Osteocyte (in vitro differentiated cells): ENCODE data around the gene SLC35F3. TPM values are rescaled to one million over a fixed set of nuclear protein-coding genes. Genes with fewer than 3 reads are reported as not detected.

Experiments
- DNase-seq: peaks from one replicate; pipeline ENCODE4 v3.0.0; 2021; ENCODE audit warnings: mixed read lengths; ENCODE audit not compliant: unreplicated experiment; ENCODE audit errors: extremely low spot score
- H3K27ac Mint-ChIP-seq: one replicate; pipeline ENCODE4 v1.8.0; 2021; ENCODE audit warnings: mild to moderate bottlenecking, mixed read lengths; ENCODE audit not compliant: unreplicated experiment
- H3K27me3 Mint-ChIP-seq: one replicate; pipeline ENCODE4 v1.8.0; 2021; ENCODE audit warnings: mixed read lengths; ENCODE audit not compliant: unreplicated experiment
- H3K36me3 Mint-ChIP-seq: one replicate; pipeline ENCODE4 v1.8.0; 2021; ENCODE audit warnings: mixed read lengths; ENCODE audit not compliant: unreplicated experiment
- H3K4me1 Mint-ChIP-seq: one replicate; pipeline ENCODE4 v1.8.0; 2021; ENCODE audit warnings: mixed read lengths; ENCODE audit not compliant: unreplicated experiment
- H3K4me3 Mint-ChIP-seq: one replicate; pipeline ENCODE4 v1.8.0; 2021; ENCODE audit warnings: mild to moderate bottlenecking, moderate library complexity, mixed read lengths; ENCODE audit not compliant: unreplicated experiment
- H3K9me3 Mint-ChIP-seq: one replicate; pipeline ENCODE4 v1.8.0; 2021; ENCODE audit warnings: mixed read lengths; ENCODE audit not compliant: unreplicated experiment
- CTCF ChIP-seq: fragments of 200-600 bp; sonication (generic); IDR thresholded peaks from 2 replicates; pipeline ENCODE4 v1.5.0; 2021; ENCODE audit warnings: antibody characterized with exemption, mild to moderate bottlenecking, moderate library complexity
- total RNA-seq: library from RNA; stranded (reverse); gene quantifications from 2 replicates; pipeline ENCODE4 v1.2.1, GENCODE V29; 2021

Gene SLC35F3
- total RNA-seq, 1 donor from 2014 or later = not detected

- no peaks in the 10 kb centered on the region for H3K4me1 Mint-ChIP-seq
- no peak for DNase-seq
Measured at GRCh38 chr1:234007684-234008083, 103.2 kb downstream of the SLC35F3 start.

GRCh38 chr1:234008591-234008990, 104.1 kb downstream of the SLC35F3 start:
- Mint-ChIP-seq H3K36me3 (no peaks in the 10 kb centered on the region), H3K4me3 (no peak overlapping the region), H3K4me1 (no peaks in the 10 kb centered on the region), H3K27me3 (no peaks in the 10 kb centered on the region), H3K9me3 (no peaks in the 10 kb centered on the region), H3K27ac (no peak overlapping the region)
- TF ChIP-seq CTCF = no peak
- DNase-seq = no peak

More at GRCh38 chr1:234007684-234008083, 103.2 kb downstream of the SLC35F3 start:
- Mint-ChIP-seq H3K4me3 (no peak overlapping the region), H3K27me3 (no peaks in the 10 kb centered on the region), H3K27ac (no peak overlapping the region), H3K36me3 (no peaks in the 10 kb centered on the region), H3K9me3 (no peaks in the 10 kb centered on the region)
- no peak for TF ChIP-seq CTCF

GRCh38 chr1:234009668-234010067, 105.2 kb downstream of the SLC35F3 start:
- no peak for TF ChIP-seq CTCF
- Mint-ChIP-seq H3K4me3 (no peak overlapping the region), H3K4me1 (no peaks in the 10 kb centered on the region), H3K27ac (no peak overlapping the region), H3K27me3 (no peaks in the 10 kb centered on the region), H3K36me3 (no peaks in the 10 kb centered on the region), H3K9me3 (no peaks in the 10 kb centered on the region)
- DNase-seq = no peak

GRCh38 chr1:234014208-234014607, 109.7 kb downstream of the SLC35F3 start:
- Mint-ChIP-seq H3K36me3 (no peaks in the 10 kb centered on the region), H3K27ac (no peak overlapping the region), H3K9me3 (peaks cover 4% of the 10 kb centered on the region), H3K4me3 (no peak overlapping the region), H3K27me3 (no peaks in the 10 kb centered on the region), H3K4me1 (no peaks in the 10 kb centered on the region)
- DNase-seq = no peak
- TF ChIP-seq CTCF = no peak

- H3K9me3 Mint-ChIP-seq = peaks cover 4% of the 10 kb centered on the region
- no peak overlapping the region for H3K4me3 Mint-ChIP-seq
- no peak overlapping the region for H3K27ac Mint-ChIP-seq
- H3K27me3 Mint-ChIP-seq = no peaks in the 10 kb centered on the region
- H3K4me1 Mint-ChIP-seq = no peaks in the 10 kb centered on the region
- H3K36me3 Mint-ChIP-seq = no peaks in the 10 kb centered on the region
- no peak for DNase-seq
- TF ChIP-seq CTCF = no peak
Measured at GRCh38 chr1:234018816-234019215, 114.3 kb downstream of the SLC35F3 start.
